HCEC 1CT (cell line): ENCODE results near the gene ITGB8.

Experiments used
- DNase-seq: peaks from one replicate; pipeline ENCODE4 v3.0.0-alpha.2; 2017

The ITGB8 gene

GRCh38 chr7:20343941-20344340, 13.2 kb downstream of the ITGB8 start:
- DNase-seq: no peak

GRCh38 chr7:20344396-20344795, 13.7 kb downstream of the ITGB8 start:
- no peak for DNase-seq

- DNase-seq: no peak
Observed at GRCh38 chr7:20346577-20346976, 15.9 kb downstream of the ITGB8 start.

- DNase-seq: no peak
Observed at GRCh38 chr7:20347680-20348079, 17.0 kb downstream of the ITGB8 start.

- DNase-seq: no peak
Observed at GRCh38 chr7:20348125-20348807, 17.6 kb downstream of the ITGB8 start.

- DNase-seq: no peak
Observed at GRCh38 chr7:20350518-20350951, 19.8 kb downstream of the ITGB8 start.

GRCh38 chr7:20350996-20351692, 20.4 kb downstream of the ITGB8 start:
- no peak for DNase-seq

- DNase-seq: peak; percentile 55
Observed at GRCh38 chr7:20351901-20352300, 21.2 kb downstream of the ITGB8 start.

- DNase-seq: peak; percentile 72
Observed at GRCh38 chr7:20352573-20353306, 22.0 kb downstream of the ITGB8 start.

GRCh38 chr7:20354610-20355528, 24.2 kb downstream of the ITGB8 start:
- DNase-seq: no peak

- DNase-seq: no peak
Observed at GRCh38 chr7:20358106-20358505, 27.4 kb downstream of the ITGB8 start.

- DNase-seq: no peak
Observed at GRCh38 chr7:20358762-20359282, 28.1 kb downstream of the ITGB8 start.

- DNase-seq: no peak
Observed at GRCh38 chr7:20359341-20359963, 28.8 kb downstream of the ITGB8 start.

- DNase-seq: no peak
Observed at GRCh38 chr7:20362574-20363253, 32.0 kb downstream of the ITGB8 start.

GRCh38 chr7:20364571-20365196, 34.0 kb downstream of the ITGB8 start:
- DNase-seq: no peak

- no peak for DNase-seq
Observed at GRCh38 chr7:20365486-20365885, 34.8 kb downstream of the ITGB8 start.

GRCh38 chr7:20374399-20374798, 43.7 kb downstream of the ITGB8 start:
- no peak for DNase-seq

- no peak for DNase-seq
Observed at GRCh38 chr7:20376796-20377195, 46.1 kb downstream of the ITGB8 start.

GRCh38 chr7:20381406-20382034, 50.8 kb downstream of the ITGB8 start:
- DNase-seq: no peak

GRCh38 chr7:20383351-20383750, 52.7 kb downstream of the ITGB8 start:
- DNase-seq: no peak
